ENCODE measurements around the gene DHRS7B. TPM values are rescaled to one million over a fixed set of nuclear protein-coding genes. Genes with fewer than 3 reads are reported as not detected.
A peak's percentile ranks its signal among the peaks of the same experiment; 100 is the strongest.

DHRS7B gene
- total and polyA plus RNA-seq, 10 donors = 13.3 to 31.3 (median 18.7) TPM

DNA sequence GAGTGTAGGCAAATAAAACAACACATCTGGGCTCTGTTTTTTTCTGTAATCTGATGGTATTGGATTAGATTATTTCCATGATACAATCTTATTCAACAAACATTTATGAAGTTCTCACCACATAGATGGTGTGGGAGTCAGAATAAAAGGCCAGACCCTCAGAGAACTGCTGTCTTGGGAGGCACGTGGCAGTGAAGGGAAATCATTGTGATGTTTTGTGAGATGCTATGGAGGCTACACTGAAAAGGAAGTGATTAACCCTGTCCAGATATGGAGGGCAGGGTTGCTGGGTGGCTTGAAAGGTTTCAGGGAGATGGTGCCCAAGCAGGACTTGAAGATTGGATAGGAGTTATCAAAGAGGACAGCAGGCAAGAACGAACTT is 35.6 kb downstream of the DHRS7B start:
- DNase-seq = no peak
- H3K4me3 ChIP-seq = no peak overlapping the region
- intact Hi-C loops (cut with DNase I; ENCODE audit: low total_unique reads) = no loop called here
- peaks cover 3 to 57% (median 15%) of the 10 kb centered on the region in 6 donors for H3K4me1 ChIP-seq
- 67 to 74% (median 73%) methylated on average over 2 of the region's 2 CpGs for WGBS, 5 donors
- TF ChIP-seq POLR2A (IDR thresholded peaks at IDR 0.05) = no peak
- TF ChIP-seq, protein P1, sequence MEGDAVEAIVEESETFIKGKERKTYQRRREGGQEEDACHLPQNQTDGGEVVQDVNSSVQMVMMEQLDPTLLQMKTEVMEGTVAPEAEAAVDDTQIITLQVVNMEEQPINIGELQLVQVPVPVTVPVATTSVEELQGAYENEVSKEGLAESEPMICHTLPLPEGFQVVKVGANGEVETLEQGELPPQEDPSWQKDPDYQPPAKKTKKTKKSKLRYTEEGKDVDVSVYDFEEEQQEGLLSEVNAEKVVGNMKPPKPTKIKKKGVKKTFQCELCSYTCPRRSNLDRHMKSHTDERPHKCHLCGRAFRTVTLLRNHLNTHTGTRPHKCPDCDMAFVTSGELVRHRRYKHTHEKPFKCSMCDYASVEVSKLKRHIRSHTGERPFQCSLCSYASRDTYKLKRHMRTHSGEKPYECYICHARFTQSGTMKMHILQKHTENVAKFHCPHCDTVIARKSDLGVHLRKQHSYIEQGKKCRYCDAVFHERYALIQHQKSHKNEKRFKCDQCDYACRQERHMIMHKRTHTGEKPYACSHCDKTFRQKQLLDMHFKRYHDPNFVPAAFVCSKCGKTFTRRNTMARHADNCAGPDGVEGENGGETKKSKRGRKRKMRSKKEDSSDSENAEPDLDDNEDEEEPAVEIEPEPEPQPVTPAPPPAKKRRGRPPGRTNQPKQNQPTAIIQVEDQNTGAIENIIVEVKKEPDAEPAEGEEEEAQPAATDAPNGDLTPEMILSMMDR (IDR thresholded peaks at IDR 0.05 in 8 of 11, conservative IDR thresholded peaks at IDR 0.05 in 3 of 11) = no peak
- TF ChIP-seq POLR2AphosphoS5 (IDR thresholded peaks at IDR 0.05) = no peak
- H3K36me3 ChIP-seq = peaks cover 0 to 11% (median 0%) of the 10 kb centered on the region in 6 donors
- no peaks in the 10 kb centered on the region for H3K9me3 ChIP-seq
- H3K27ac ChIP-seq = peak overlapping the region in 7 of 8 donors; percentile 9 to 63 (median 52)
- H3K27me3 ChIP-seq (replicated peaks in 1 of 7) = no peaks in the 10 kb centered on the region

- peaks cover 3 to 64% (median 16%) of the 10 kb centered on the region in 6 donors for H3K4me1 ChIP-seq
- H3K36me3 ChIP-seq = peaks cover 0 to 11% (median 0%) of the 10 kb centered on the region in 6 donors
- DNase-seq = no peak
- 88 to 98% (median 95%) methylated on average over 6 of the region's 6 CpGs for WGBS, 5 donors
- no peak for TF ChIP-seq POLR2A (IDR thresholded peaks at IDR 0.05)
- TF ChIP-seq POLR2AphosphoS5 (IDR thresholded peaks at IDR 0.05) = no peak
- H3K4me3 ChIP-seq = no peak overlapping the region
- no peaks in the 10 kb centered on the region for H3K9me3 ChIP-seq
- H3K27ac ChIP-seq = peak overlapping the region in 3 of 8 donors; percentile 52 to 63 (median 54)
- intact Hi-C loops (cut with DNase I; ENCODE audit: low total_unique reads) = no loop called here
- no peaks in the 10 kb centered on the region for H3K27me3 ChIP-seq (replicated peaks in 1 of 7)
These were observed 36.3 kb downstream of the DHRS7B start for GRCh38 chr17:21163101-21163500.

DNA sequence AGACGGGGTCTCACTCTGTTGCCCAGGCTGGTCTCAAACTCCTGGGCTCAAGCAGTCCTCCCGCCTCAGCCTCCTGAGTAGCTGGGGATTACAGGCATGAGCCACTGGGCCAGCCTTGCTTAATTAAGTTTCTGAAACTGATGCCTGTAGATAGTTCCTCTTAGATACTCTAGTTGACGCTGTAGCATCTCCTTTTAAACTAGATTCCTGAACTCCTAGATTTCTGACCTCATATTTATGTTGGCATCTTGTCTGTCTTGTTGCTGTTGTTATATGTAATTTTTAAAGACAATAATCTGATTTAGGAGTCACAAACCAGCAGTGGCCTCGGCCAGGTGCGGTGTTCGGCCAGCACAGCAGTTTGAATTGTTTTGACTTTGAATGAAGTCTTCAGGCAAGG is 37.5 kb downstream of the DHRS7B start:
- intact Hi-C loops (cut with DNase I; ENCODE audit: low total_unique reads) = no loop called here
- no peaks in the 10 kb centered on the region for H3K9me3 ChIP-seq
- no peak for DNase-seq
- H3K36me3 ChIP-seq = peaks cover 0 to 11% (median 0%) of the 10 kb centered on the region in 6 donors
- H3K4me3 ChIP-seq = no peak overlapping the region
- no peak overlapping the region for H3K27ac ChIP-seq
- no peak for TF ChIP-seq POLR2A (IDR thresholded peaks at IDR 0.05)
- TF ChIP-seq, protein P1 (IDR thresholded peaks at IDR 0.05 in 8 of 11, conservative IDR thresholded peaks at IDR 0.05 in 3 of 11) = no peak
- no peak for TF ChIP-seq POLR2AphosphoS5 (IDR thresholded peaks at IDR 0.05)
- 85 to 93% (median 87%) methylated on average over 6 of the region's 6 CpGs for WGBS, 5 donors
- H3K27me3 ChIP-seq (replicated peaks in 1 of 7) = no peaks in the 10 kb centered on the region
- H3K4me1 ChIP-seq = peaks cover 3 to 75% (median 21%) of the 10 kb centered on the region in 6 donors

GRCh38 chr17:21164620-21165019 is 37.9 kb downstream of the DHRS7B start:
- WGBS, 5 donors = 80 to 96% (median 91%) methylated on average over 5 of the region's 5 CpGs
- Histone ChIP-seq H3K36me3 (peaks cover 0 to 11% (median 0%) of the 10 kb centered on the region in 6 donors), H3K27me3 (replicated peaks in 1 of 7) (no peaks in the 10 kb centered on the region), H3K9me3 (no peaks in the 10 kb centered on the region), H3K27ac (no peak overlapping the region), H3K4me1 (peaks cover 3 to 79% (median 23%) of the 10 kb centered on the region in 6 donors), H3K4me3 (no peak overlapping the region)
- no peak for DNase-seq
- intact Hi-C loops (cut with DNase I; ENCODE audit: low total_unique reads) = no loop called here
- TF ChIP-seq, protein P1 (IDR thresholded peaks at IDR 0.05 in 8 of 11, conservative IDR thresholded peaks at IDR 0.05 in 3 of 11) = no peak

All from spleen (tissue), 11 donors.